Measurements from ENCODE around the gene ID4. TPM values are rescaled to one million over a fixed set of nuclear protein-coding genes. Genes with fewer than 3 reads are reported as not detected.
"Not testable (repeated sequence)": the region's sequence is repeated elsewhere in the genome, so short reads cannot be mapped to it uniquely, and the experiment has no call there.

ID4 gene
- total RNA-seq, 2 experiments from 2014 or later: not detected

- H3K27ac Mint-ChIP-seq: no peak overlapping the region
- peaks cover 6% of the 10 kb centered on the region for H3K9me3 Mint-ChIP-seq (ENCODE audit: low read depth)
These were observed 2.0 kb downstream of the ID4 start for GRCh38 chr6:19839237-19839546.

GRCh38 chr6:19839788-19840187, 2.6 kb downstream of the ID4 start:
- peaks cover 6% of the 10 kb centered on the region for H3K4me1 Mint-ChIP-seq
- no peak for ATAC-seq
- DNase-seq: no peak
- CTCF ChIA-PET: no interaction called here
- H3K9me3 Mint-ChIP-seq (ENCODE audit: low read depth): peaks cover 6% of the 10 kb centered on the region
- no peak overlapping the region for H3K27ac Mint-ChIP-seq
- peaks cover 6% of the 10 kb centered on the region for H3K36me3 Mint-ChIP-seq
- no peak overlapping the region for H3K4me3 Mint-ChIP-seq
- H3K27me3 Mint-ChIP-seq: peaks cover 53% of the 10 kb centered on the region

More at GRCh38 chr6:19839237-19839546, 2.0 kb downstream of the ID4 start:
- H3K27me3 Mint-ChIP-seq: peaks cover 54% of the 10 kb centered on the region
- CTCF ChIA-PET: no interaction called here
- H3K36me3 Mint-ChIP-seq: peaks cover 6% of the 10 kb centered on the region
- no peak overlapping the region for H3K4me3 Mint-ChIP-seq
- DNase-seq (no peak), ATAC-seq (no peak)
- peaks cover 6% of the 10 kb centered on the region for H3K4me1 Mint-ChIP-seq

DNA sequence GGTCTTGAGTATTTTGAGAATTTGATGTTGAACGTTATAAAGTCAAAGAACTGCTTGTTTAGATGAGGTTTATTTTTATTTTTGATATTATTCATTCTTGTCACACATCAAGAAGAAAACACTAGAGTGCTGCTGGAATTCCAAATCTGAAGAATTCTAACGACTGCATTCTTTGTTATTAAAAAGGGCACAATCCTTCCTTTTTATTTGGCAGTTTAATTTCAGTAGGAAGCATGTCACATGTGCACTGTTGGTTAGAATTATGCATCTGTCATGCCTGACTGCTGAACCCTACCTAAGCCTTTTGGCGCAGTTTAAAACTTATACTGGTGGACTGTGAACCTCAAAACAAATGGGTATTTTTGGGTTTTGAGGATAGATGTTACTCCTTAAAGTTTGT, 4.0 kb downstream of the ID4 start:
- Mint-ChIP-seq H3K4me3 (no peak overlapping the region), H3K36me3 (peaks cover 6% of the 10 kb centered on the region), H3K27me3 (peaks cover 40% of the 10 kb centered on the region), H3K9me3 (ENCODE audit: low read depth) (peaks cover 4% of the 10 kb centered on the region), H3K4me1 (peaks cover 6% of the 10 kb centered on the region), H3K27ac (no peak overlapping the region)
- ATAC-seq (no peak), DNase-seq (no peak)
- CTCF ChIA-PET: no interaction called here

- CTCF ChIA-PET: no interaction called here
- Mint-ChIP-seq H3K27me3 (peaks cover 33% of the 10 kb centered on the region), H3K9me3 (ENCODE audit: low read depth) (no peaks in the 10 kb centered on the region), H3K36me3 (peaks cover 2% of the 10 kb centered on the region), H3K4me3 (no peak overlapping the region), H3K4me1 (peaks cover 4% of the 10 kb centered on the region), H3K27ac (no peak overlapping the region)
- no peak for ATAC-seq
- DNase-seq: no peak
These were observed 5.0 kb downstream of the ID4 start for GRCh38 chr6:19842030-19842615.

GRCh38 chr6:19844689-19845088, 7.5 kb downstream of the ID4 start:
- H3K4me1 Mint-ChIP-seq: no peaks in the 10 kb centered on the region
- peaks cover 20% of the 10 kb centered on the region for H3K27me3 Mint-ChIP-seq
- CTCF ChIA-PET: no interaction called here
- ATAC-seq (no peak), DNase-seq (no peak)
- no peak overlapping the region for H3K4me3 Mint-ChIP-seq
- no peak overlapping the region for H3K27ac Mint-ChIP-seq
- H3K9me3 Mint-ChIP-seq (ENCODE audit: low read depth): no peaks in the 10 kb centered on the region
- no peaks in the 10 kb centered on the region for H3K36me3 Mint-ChIP-seq

DNA sequence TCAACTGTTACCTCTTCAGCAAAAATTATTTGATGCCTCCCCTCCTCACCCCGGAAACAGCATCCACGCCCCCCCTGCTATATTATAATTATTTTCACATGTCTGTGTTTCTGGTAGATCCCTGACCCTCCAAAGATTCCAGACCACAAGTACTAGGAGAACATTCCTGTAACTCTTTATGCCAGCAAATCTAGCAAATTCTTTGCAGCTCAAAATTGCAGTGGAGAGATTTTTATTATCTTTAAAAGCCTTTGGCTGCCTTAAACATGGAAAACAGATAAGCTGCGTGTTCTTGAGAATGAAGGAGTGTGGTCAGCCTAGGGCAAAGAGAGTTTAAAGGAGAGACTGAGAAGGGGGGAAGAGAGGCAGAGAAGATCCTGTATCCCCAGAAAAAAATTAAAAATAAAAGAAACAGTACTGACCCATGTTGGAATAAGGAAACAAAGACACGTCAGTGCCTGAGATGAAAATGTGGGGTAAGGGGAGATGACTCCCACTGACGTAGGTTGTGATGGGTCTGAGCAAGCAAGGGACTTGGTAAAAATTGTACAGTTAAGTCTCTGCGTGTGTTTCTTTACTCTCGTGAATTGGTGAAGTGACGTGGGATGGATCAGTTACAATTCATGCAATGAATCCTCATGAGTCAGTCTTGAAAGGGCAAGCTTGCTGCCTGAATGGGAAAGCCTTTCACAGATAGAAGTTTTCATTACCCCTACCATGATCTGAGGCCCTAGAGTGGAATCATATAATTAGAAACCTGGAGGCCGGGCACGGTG, 8.3 kb downstream of the ID4 start:
- DNase-seq (no peak), ATAC-seq (no peak)
- no peak overlapping the region for H3K4me3 Mint-ChIP-seq
- peaks cover 12% of the 10 kb centered on the region for H3K27me3 Mint-ChIP-seq
- CTCF ChIA-PET: no interaction called here
- no peaks in the 10 kb centered on the region for H3K36me3 Mint-ChIP-seq
- no peaks in the 10 kb centered on the region for H3K4me1 Mint-ChIP-seq
- H3K27ac Mint-ChIP-seq: no peak overlapping the region
- no peaks in the 10 kb centered on the region for H3K9me3 Mint-ChIP-seq (ENCODE audit: low read depth)

- no peak for DNase-seq
- H3K4me3 Mint-ChIP-seq: no peak overlapping the region
- peaks cover 3% of the 10 kb centered on the region for H3K27me3 Mint-ChIP-seq
- CTCF ChIA-PET: no interaction called here
- no peak overlapping the region for H3K27ac Mint-ChIP-seq
- ATAC-seq: no peak
- no peaks in the 10 kb centered on the region for H3K9me3 Mint-ChIP-seq (ENCODE audit: low read depth)
- no peaks in the 10 kb centered on the region for H3K36me3 Mint-ChIP-seq
- no peaks in the 10 kb centered on the region for H3K4me1 Mint-ChIP-seq
These were observed 11.4 kb downstream of the ID4 start for GRCh38 chr6:19848465-19849029.

DNA sequence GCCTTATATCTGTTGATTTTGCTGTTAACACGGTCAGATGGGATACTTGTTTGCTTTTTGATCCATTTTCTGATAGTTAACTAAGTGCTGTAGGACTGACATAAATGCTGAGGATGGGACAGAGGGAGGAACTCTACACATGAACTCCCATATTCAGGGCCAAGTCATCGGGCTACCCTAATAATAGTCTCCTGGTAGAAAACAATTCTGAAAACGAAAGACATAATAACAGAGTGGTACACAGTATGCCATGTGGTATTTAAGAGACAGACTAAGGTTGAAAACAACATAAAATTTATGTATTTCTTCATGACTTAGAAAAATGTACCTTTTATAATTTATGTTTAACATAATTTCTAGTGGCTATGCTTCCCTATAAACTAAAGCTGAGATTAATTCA, 12.0 kb downstream of the ID4 start:
- H3K4me3 Mint-ChIP-seq: no peak overlapping the region
- no peaks in the 10 kb centered on the region for H3K9me3 Mint-ChIP-seq (ENCODE audit: low read depth)
- no peak overlapping the region for H3K27ac Mint-ChIP-seq
- peaks cover 3% of the 10 kb centered on the region for H3K27me3 Mint-ChIP-seq
- no peaks in the 10 kb centered on the region for H3K36me3 Mint-ChIP-seq
- ATAC-seq: no peak
- H3K4me1 Mint-ChIP-seq: no peaks in the 10 kb centered on the region
- CTCF ChIA-PET: no interaction called here
- no peak for DNase-seq

- no peaks in the 10 kb centered on the region for H3K27me3 Mint-ChIP-seq
- no peaks in the 10 kb centered on the region for H3K4me1 Mint-ChIP-seq
- H3K27ac Mint-ChIP-seq: no peak overlapping the region
- H3K9me3 Mint-ChIP-seq (ENCODE audit: low read depth): no peaks in the 10 kb centered on the region
- H3K4me3 Mint-ChIP-seq: no peak overlapping the region
- DNase-seq (no peak), ATAC-seq (no peak)
- no peaks in the 10 kb centered on the region for H3K36me3 Mint-ChIP-seq
- CTCF ChIA-PET: no interaction called here
These were observed 12.6 kb downstream of the ID4 start for GRCh38 chr6:19849755-19850154.

DNA sequence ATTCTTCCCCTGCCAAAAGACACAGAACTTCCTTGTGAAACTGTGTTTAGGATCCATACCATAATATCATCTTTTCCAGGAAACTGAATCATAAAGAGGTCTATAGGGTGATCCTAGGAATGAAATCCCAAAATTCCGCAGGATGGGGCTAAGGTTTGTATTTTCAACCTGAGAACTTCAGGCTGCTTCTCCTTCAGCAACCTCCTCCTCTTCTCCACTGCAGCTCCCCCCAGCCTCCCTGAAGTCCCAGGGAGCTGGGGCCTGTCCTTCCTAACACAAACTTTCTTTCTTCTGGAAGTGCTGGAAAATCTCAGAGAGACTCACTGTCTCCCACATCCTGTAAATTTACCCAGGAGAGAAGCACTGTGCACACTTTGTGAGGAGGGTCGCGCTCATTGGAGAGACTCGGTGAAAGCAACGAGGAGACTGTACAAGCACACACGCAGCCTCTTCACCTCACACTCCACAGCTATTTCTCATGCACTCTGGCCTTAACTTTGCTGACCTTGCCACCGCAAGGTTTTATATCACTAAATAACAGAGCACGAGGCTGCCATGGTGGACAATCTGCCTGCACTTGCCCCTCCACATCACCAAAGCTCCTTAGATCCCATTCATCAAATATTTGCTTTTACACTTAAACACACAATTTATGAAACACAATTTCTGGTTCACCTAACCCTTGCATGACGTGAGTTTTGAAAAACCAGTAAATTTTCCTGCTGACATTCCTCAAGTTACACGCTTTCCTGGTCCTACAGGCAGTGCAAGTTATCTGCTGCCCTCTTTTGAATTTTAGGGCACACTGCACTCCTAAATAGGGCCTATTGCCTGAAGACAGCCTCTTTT, 14.3 kb downstream of the ID4 start:
- Mint-ChIP-seq H3K27ac (no peak overlapping the region), H3K27me3 (no peaks in the 10 kb centered on the region), H3K4me1 (no peaks in the 10 kb centered on the region), H3K36me3 (no peaks in the 10 kb centered on the region), H3K9me3 (ENCODE audit: low read depth) (no peaks in the 10 kb centered on the region), H3K4me3 (no peak overlapping the region)
- DNase-seq: no peak
- no peak for ATAC-seq
- CTCF ChIA-PET: no interaction called here

GRCh38 chr6:19852090-19852457, 14.9 kb downstream of the ID4 start:
- no peaks in the 10 kb centered on the region for H3K36me3 Mint-ChIP-seq
- DNase-seq (no peak), ATAC-seq (no peak)
- no peaks in the 10 kb centered on the region for H3K9me3 Mint-ChIP-seq (ENCODE audit: low read depth)
- H3K4me3 Mint-ChIP-seq: no peak overlapping the region
- H3K4me1 Mint-ChIP-seq: no peaks in the 10 kb centered on the region
- H3K27me3 Mint-ChIP-seq: no peaks in the 10 kb centered on the region
- CTCF ChIA-PET: no interaction called here
- H3K27ac Mint-ChIP-seq: no peak overlapping the region

DNA sequence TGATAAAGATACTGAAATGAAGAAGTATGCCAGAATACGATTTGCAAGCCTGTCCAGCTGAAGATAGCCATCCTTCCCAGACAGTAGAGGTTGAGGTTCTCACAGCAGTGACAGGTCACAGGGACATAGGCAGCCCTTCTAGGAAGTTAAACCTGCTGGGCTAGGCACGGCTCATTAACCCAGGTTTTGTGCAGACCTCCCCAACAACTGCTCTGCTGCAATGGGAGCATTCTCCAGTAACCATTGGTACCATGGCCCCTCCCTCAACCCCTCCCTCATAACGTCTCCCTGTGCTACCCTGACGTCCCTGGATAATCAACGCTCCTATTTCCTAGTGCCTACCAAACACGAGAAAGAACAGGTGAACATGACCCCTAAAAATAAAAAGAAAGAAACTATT, 15.8 kb downstream of the ID4 start:
- Mint-ChIP-seq H3K27me3 (no peaks in the 10 kb centered on the region), H3K36me3 (no peaks in the 10 kb centered on the region), H3K4me1 (no peaks in the 10 kb centered on the region), H3K9me3 (ENCODE audit: low read depth) (no peaks in the 10 kb centered on the region), H3K4me3 (no peak overlapping the region), H3K27ac (no peak overlapping the region)
- no peak for ATAC-seq
- DNase-seq: no peak
- CTCF ChIA-PET: no interaction called here

GRCh38 chr6:19854421-19855015, 17.3 kb downstream of the ID4 start:
- H3K4me1 Mint-ChIP-seq; H3K4me3 Mint-ChIP-seq; H3K27me3 Mint-ChIP-seq; ATAC-seq; H3K36me3 Mint-ChIP-seq; DNase-seq; CTCF ChIA-PET; H3K9me3 Mint-ChIP-seq (ENCODE audit: low read depth); H3K27ac Mint-ChIP-seq: not testable (repeated sequence)

Measured in activated CD8-positive, alpha-beta memory T cell treated with anti-CD3 and anti-CD28 coated beads, Interleukin-2, amount 10 ng/mL, durations not matched to agents 7 days and 5 days (primary cell).